CD14-positive monocyte (primary cell): ENCODE data around the gene F13B. TPM values are rescaled to one million over a fixed set of nuclear protein-coding genes. Genes with fewer than 3 reads are reported as not detected.

ENCODE experiments used
- DNase-seq, 3 donors: peaks; one replicate each; pipeline ENCODE4 v3.0.0-alpha.2; 2011 to 2022
- H2AFZ ChIP-seq: 2 replicates; pipeline ENCODE4 v1.6.0; 2012; ENCODE audit warnings: mild to moderate bottlenecking, low read depth, low read length, inconsistent platforms; ENCODE audit not compliant: insufficient read depth, poor library complexity, severe bottlenecking
- H3K27ac ChIP-seq, 2 donors: 1 replicate in 1 of 2; 2 replicates in 1 of 2; pipeline ENCODE4 v1.5.1; 2012 to 2013; ENCODE audit warnings: low read length in 2 of 2, control low read depth in 1 of 2, inconsistent platforms in 1 of 2, low read depth in 1 of 2, mild to moderate bottlenecking in 1 of 2
- H3K27me3 ChIP-seq, 2 donors: one replicate each; pipeline versions ENCODE4 v1.6.0 to v1.6.1; 2011 to 2013; ENCODE audit warnings: low read length in 2 of 2; ENCODE audit not compliant: control insufficient read depth in 2 of 2, insufficient read depth in 2 of 2
- H3K36me3 ChIP-seq, 2 donors: replicated peaks in 1 of 2; 1 replicate in 1 of 2; 2 replicates in 1 of 2; pipeline versions ENCODE4 v1.5.1 to v1.6.1; 2012 to 2013; ENCODE audit warnings: low read length in 2 of 2, control low read depth in 1 of 2, inconsistent platforms in 1 of 2, mild to moderate bottlenecking in 1 of 2; ENCODE audit not compliant: insufficient read depth in 2 of 2, control insufficient read depth in 1 of 2
- H3K4me1 ChIP-seq, 2 donors: 1 replicate in 1 of 2; 2 replicates in 1 of 2; pipeline versions ENCODE4 v1.5.1 to v1.6.1; 2012 to 2013; ENCODE audit warnings: low read length in 2 of 2, control low read depth in 1 of 2, inconsistent platforms in 1 of 2, mild to moderate bottlenecking in 1 of 2, moderate library complexity in 1 of 2; ENCODE audit not compliant: insufficient read depth in 2 of 2, control insufficient read depth in 1 of 2
- H3K4me2 ChIP-seq: replicated peaks from 2 replicates; pipeline ENCODE3; 2012; ENCODE audit warnings: low read length, moderate library complexity, mild to moderate bottlenecking; ENCODE audit not compliant: poor library complexity, severe bottlenecking; ENCODE audit errors: extremely low read depth
- H3K4me3 ChIP-seq, 3 experiments: fragments of 200-600 bp in 1 of 3; sonication (generic) in 1 of 3; replicated peaks in 1 of 3; 1 replicate in 2 of 3; 2 replicates in 1 of 3; pipeline ENCODE4 v1.5.1; 2011 to 2013; ENCODE audit warnings: low read length in 3 of 3, mild to moderate bottlenecking in 3 of 3, control low read depth in 2 of 3, low read depth in 2 of 3, inconsistent platforms in 1 of 3, moderate library complexity in 1 of 3
- H3K79me2 ChIP-seq: 2 replicates; pipeline ENCODE4 v1.6.0; 2012; ENCODE audit warnings: mild to moderate bottlenecking, control low read depth, inconsistent platforms, low read length, moderate library complexity; ENCODE audit not compliant: insufficient read depth
- H3K9ac ChIP-seq: 2 replicates; pipeline ENCODE4 v1.6.0; 2017; ENCODE audit warnings: low read length, mild to moderate bottlenecking; ENCODE audit not compliant: insufficient read depth, poor library complexity, severe bottlenecking
- H3K9me3 ChIP-seq, 2 donors: replicated peaks in 1 of 2; 1 replicate in 1 of 2; 2 replicates in 1 of 2; pipeline versions ENCODE4 v1.5.1 to v1.6.1; 2012 to 2013; ENCODE audit warnings: low read length in 2 of 2, control low read depth in 1 of 2; ENCODE audit not compliant: control insufficient read depth in 1 of 2, insufficient read depth in 1 of 2
- H4K20me1 ChIP-seq: 2 replicates; pipeline ENCODE4 v1.6.0; 2012; ENCODE audit warnings: mild to moderate bottlenecking, low read length, control low read depth, moderate library complexity; ENCODE audit not compliant: insufficient read depth
- H3K27ac Mint-ChIP-seq, 7 donors: one replicate each; pipeline ENCODE4 v1.8.0; 2020; ENCODE audit warnings: mild to moderate bottlenecking in 7 of 7, mixed read lengths in 7 of 7, moderate library complexity in 6 of 7, inconsistent platforms in 2 of 7
- H3K27me3 Mint-ChIP-seq, 3 donors: one replicate each; pipeline ENCODE4 v1.8.0; 2021 to 2022; ENCODE audit warnings: low read depth in 3 of 3, mild to moderate bottlenecking in 3 of 3, mixed read lengths in 3 of 3, moderate library complexity in 3 of 3, inconsistent platforms in 1 of 3
- H3K36me3 Mint-ChIP-seq, 2 donors: one replicate each; pipeline ENCODE4 v1.8.0; 2020; ENCODE audit warnings: mixed read lengths in 2 of 2, inconsistent platforms in 1 of 2, mild to moderate bottlenecking in 1 of 2
- H3K4me1 Mint-ChIP-seq: one replicate; pipeline ENCODE4 v1.8.0; 2020; ENCODE audit warnings: mild to moderate bottlenecking, mixed read lengths
- H3K4me3 Mint-ChIP-seq, 2 donors: one replicate each; pipeline ENCODE4 v1.8.0; 2020; ENCODE audit warnings: mild to moderate bottlenecking in 2 of 2, mixed read lengths in 2 of 2, moderate library complexity in 1 of 2
- H3K9me3 Mint-ChIP-seq, 7 donors: one replicate each; pipeline ENCODE4 v1.8.0; 2020 to 2022; ENCODE audit warnings: mixed read lengths in 7 of 7, mild to moderate bottlenecking in 6 of 7, moderate library complexity in 6 of 7, inconsistent platforms in 2 of 7
- CTCF ChIP-seq: fragments of 200-600 bp; IDR thresholded peaks from one replicate; pipeline ENCODE4 v1.8.0; 2022; ENCODE audit warnings: antibody characterized with exemption, mild to moderate bottlenecking
- WGBS: methylation state at CpG from one replicate; pipeline ENCODE4 v1.1.5; 2013; ENCODE audit warnings: missing lambda C conversion rate; ENCODE audit not compliant: insufficient coverage; 5-methylcytosine and 5-hydroxymethylcytosine counted together
- intact Hi-C, 2 donors: fragments of 100-400 bp; cut with micrococcal nuclease; formaldehyde crosslinking; loops; one replicate each; pipeline versions ENCODE4 v1.15.0 to v1.15.1; 2023
- polyA plus RNA-seq, 3 donors: library from polyadenylated mRNA; depleted of rRNA in 1 of 3; unstranded in 2 of 3; stranded (reverse) in 1 of 3; fragments of 300-500 nt in 2 of 3; fragments of >200 nt in 1 of 3; fragmentation: Illumina TruSeq in 2 of 3; gene quantifications; 1 replicate in 2 of 3; 2 replicates in 1 of 3; pipeline ENCODE4 v1.2.3, GENCODE V29; 2012 to 2021

The F13B gene
- polyA plus RNA-seq, 3 donors: not detected

- Mint-ChIP-seq H3K27ac (no peak overlapping the region), H3K4me3 (no peak overlapping the region), H3K27me3 (no peaks in the 10 kb centered on the region), H3K4me1 (no peaks in the 10 kb centered on the region), H3K9me3 (peaks cover 0 to 5% (median 2%) of the 10 kb centered on the region in 7 donors), H3K36me3 (peaks cover 39 to 41% of the 10 kb centered on the region in 2 donors)
- Histone ChIP-seq H3K9me3 (peaks cover 0 to 4% of the 10 kb centered on the region in 2 donors), H4K20me1 (no peaks in the 10 kb centered on the region), H2AFZ (no peak overlapping the region), H3K36me3 (peaks cover 16 to 37% of the 10 kb centered on the region in 2 donors), H3K79me2 (no peaks in the 10 kb centered on the region), H3K4me2 (no peak overlapping the region), H3K27me3 (no peaks in the 10 kb centered on the region), H3K4me1 (no peaks in the 10 kb centered on the region), H3K27ac (no peak overlapping the region), H3K4me3 (no peak overlapping the region), H3K9ac (no peak overlapping the region)
- intact Hi-C loops: no loop called here
- no CpG with 5 or more reads among the region's 3 CpGs for WGBS
- no peak for DNase-seq
- no peak for TF ChIP-seq CTCF
Observed at GRCh38 chr1:197101978-197102377, 34.9 kb upstream of the F13B start.

GRCh38 chr1:197100677-197101076 lies 33.6 kb upstream of the F13B start:
- peaks cover 14 to 32% of the 10 kb centered on the region in 2 donors for H3K36me3 ChIP-seq
- WGBS: 100% methylated on average over 2 of the region's 3 CpGs
- no peak for TF ChIP-seq CTCF
- H3K9ac ChIP-seq: no peak overlapping the region
- no peaks in the 10 kb centered on the region for H4K20me1 ChIP-seq
- H3K27me3 ChIP-seq: no peaks in the 10 kb centered on the region
- no peak overlapping the region for H2AFZ ChIP-seq
- intact Hi-C loops: no loop called here
- H3K79me2 ChIP-seq: no peaks in the 10 kb centered on the region
- Mint-ChIP-seq H3K4me1 (no peaks in the 10 kb centered on the region), H3K36me3 (peaks cover 33 to 39% of the 10 kb centered on the region in 2 donors), H3K27me3 (no peaks in the 10 kb centered on the region), H3K4me3 (no peak overlapping the region), H3K27ac (no peak overlapping the region), H3K9me3 (peaks cover 0 to 5% (median 0%) of the 10 kb centered on the region in 7 donors)
- H3K9me3 ChIP-seq: peaks cover 0 to under 1% of the 10 kb centered on the region in 2 donors
- no peak overlapping the region for H3K4me3 ChIP-seq
- no peak overlapping the region for H3K4me2 ChIP-seq
- no peak overlapping the region for H3K27ac ChIP-seq
- DNase-seq: no peak
- no peaks in the 10 kb centered on the region for H3K4me1 ChIP-seq
